HCEC 1CT (cell line): ENCODE results near the gene GJA9.
"Not testable (repeated sequence)": the region's sequence is repeated elsewhere in the genome, so short reads cannot be mapped to it uniquely, and the experiment has no call there.

Source experiments
- DNase-seq: peaks from one replicate; pipeline ENCODE4 v3.0.0-alpha.2; 2017

Gene GJA9

DNA sequence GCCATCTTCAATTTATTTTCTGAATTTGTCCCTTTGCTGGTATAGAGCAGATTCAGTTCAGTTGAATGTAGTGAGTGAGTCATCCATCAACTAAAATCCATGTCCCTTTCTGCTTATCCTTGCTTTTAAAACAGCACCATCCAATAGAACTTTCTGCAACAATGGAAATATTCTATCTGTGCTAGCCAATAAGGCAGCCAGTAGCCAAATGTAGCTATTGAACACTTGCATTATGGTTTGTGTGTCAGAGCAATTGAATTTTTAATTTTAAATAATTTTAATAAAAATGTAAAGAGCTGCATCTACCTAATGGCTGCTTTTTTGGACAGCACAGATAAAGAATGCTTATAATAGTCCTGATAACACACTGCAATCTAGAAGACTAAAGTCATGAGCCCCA is at the start of gene GJA9:
TSS of gene GJA9 (minus strand) at position 101 of the 400 bp plus-strand sequence. CDS start 5,489 bp downstream, outside the sequence.
- no peak for DNase-seq

DNA sequence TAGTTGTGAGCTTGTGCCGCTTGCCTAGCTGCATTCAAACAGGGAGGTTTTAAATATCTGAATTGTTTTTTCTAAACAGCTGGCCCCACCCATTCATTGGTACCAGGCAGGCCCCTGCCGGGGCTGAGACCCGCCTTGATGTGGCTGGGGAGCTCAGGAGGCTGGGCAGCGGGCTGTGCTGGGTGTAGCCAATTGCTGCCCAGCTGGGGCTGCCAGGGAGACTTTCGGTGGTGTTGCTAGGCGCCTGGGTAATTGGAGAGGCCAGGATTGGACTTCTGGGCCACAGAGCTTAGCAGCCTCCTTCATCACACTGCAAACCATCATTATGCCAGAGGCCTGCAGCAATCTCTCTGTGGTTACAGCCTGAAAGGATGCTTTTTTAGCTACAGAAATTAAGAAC is 48.1 kb upstream of the GJA9 start:
- DNase-seq, result no peak

DNA sequence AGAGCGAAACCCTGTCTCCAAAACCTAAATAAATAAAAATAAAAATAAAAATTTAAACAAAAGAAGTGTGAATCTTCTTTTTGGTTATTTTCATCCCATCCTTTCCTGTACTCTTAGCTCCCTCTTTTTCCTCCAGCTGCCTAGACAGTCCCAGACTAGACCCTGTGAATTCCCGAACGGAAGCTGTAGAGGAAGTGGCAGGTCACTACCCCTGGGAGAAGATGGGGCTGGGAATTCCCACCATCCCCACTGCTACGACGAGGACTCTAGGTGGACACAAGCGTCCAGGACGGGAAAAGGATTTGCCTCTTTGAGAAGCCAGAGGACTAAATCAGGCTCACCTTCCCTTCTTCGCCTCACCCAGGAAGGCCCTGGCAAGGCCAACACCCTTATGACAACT is 47.7 kb upstream of the GJA9 start:
- no peak for DNase-seq

DNA sequence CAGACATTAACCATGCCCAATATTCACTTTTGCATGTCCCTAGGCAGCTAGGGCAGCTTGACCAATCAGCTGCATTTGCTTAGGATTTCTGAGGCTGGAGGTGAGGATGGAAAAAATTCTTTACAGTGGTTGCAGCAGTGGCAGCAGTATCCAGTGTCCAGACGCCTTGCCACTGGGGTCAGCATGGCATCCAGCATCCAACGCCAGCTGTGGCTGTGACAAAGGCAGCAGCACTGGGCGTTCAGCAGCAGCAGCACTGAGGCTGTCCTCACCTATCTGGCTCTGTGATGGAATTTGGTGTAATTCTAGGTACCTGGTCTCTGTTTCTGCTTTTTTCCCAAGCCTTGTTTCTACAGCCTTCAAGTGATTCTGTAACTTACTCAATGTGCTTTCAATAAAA is 44.7 kb upstream of the GJA9 start:
- no peak for DNase-seq

DNA sequence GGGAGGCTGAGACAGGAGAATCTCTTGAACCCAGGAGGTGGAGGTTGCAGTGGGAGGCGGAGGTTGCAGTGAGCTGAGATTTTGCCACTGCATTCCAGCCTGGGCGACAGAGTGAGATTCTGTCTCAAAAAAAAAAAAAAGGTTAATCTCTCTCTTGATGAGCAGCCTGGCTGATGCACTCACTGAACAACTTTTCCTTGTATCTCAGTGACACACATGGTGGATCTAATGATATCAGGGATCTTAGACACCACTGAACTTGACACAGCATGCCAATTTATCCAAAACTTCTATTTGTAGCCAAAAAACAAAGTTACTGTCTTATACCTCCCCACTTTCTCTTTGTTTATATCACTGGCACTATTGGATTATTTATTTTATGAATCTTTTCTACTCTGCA is 44.0 kb upstream of the GJA9 start:
- DNase-seq, result no peak

DNA sequence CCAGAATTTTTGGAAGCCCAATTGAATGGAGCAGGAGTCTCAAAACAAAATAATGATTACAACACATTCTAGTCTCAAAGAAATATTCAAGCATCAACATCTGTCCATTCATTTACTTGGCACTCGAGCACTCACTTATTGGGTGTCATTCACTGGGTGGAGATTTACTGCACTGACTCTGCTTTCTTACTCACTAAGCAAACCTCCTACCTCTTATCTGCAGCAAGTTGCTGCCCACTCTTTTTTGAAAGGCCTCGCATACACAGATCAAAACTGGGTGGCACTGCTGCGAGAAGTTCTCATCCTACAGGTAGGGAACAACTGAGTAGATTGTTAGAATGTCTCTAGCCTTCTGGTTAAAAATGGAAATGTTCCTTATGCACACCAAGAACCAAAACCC is 42.2 kb upstream of the GJA9 start:
- no peak for DNase-seq

DNA sequence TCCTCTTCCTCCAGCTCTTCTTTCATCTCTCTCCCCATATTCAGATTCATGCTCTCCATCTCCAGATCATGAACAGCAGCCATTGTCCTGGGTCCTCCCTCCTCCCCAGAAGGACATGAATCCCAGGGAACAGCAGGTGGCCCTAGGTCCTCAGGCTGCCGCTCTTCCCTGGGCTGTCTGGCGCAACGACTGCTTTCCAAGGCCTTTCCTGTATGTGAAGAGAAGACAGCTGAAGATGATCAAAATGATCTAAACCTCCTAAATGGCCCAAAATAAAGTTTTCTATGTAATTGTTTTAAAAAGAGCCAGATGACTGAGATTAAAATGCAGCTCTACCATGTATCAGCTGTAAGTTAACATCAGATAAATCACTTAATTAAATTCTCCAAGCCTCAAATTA is 37.7 kb upstream of the GJA9 start:
- DNase-seq, result no peak

DNA sequence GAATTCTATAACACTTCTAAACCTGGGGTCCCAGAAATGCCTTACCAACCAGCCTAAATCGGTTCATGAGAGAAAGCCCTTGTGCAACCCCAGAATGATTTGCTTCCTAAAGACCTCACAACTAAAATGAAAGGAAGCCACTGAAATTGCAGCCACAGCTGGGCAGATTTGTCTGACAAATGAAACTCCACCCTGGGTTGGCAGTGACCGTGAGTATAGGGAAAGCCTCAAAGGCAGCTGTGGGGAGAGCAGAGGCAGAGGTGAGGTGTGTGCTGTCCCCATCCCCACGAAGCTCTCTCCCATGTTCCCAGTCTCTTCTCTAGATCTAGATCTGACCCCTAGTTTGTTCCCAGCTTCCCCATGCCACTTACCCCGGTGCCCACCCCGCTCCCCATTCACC is 37.2 kb upstream of the GJA9 start:
- DNase-seq, result no peak

DNA sequence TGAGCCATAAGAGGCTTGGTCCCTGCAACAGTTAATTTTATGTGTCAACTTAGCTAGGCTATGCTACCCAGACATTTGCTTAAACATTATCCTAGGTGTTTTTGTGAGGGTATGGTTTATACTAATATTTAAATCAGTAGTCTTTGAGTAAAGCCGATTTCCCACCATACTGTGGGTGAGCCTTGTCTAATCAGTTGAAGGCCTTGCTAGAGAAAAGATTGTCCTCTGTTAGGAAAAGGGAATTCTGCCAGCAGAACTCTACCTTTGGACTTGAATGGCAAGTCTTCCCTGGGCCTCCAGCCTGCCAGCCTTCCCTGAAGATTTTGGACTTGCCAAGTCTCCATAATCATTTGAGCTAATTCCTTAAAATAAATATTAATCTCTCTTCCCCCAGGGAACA is 36.4 kb upstream of the GJA9 start:
- DNase-seq, result no peak

DNA sequence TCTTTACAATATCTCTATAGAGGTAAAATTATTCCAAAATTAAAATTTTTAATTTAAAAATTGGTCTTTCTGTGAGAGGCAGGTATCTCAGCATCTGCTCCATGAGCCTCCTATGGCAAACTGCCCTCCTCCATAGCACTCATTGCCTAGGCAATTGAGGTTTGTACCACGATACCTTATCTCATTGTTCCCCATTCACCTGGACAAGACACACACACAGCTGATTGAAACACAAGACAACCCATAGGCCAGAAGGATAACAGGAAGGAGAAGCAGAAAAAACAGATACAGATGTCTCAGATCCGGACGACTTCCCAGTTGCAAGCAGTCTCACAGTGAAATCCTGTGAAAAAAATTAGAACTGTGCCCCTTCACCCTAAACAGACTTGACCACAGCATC is 36.0 kb upstream of the GJA9 start:
- DNase-seq, result no peak

DNA sequence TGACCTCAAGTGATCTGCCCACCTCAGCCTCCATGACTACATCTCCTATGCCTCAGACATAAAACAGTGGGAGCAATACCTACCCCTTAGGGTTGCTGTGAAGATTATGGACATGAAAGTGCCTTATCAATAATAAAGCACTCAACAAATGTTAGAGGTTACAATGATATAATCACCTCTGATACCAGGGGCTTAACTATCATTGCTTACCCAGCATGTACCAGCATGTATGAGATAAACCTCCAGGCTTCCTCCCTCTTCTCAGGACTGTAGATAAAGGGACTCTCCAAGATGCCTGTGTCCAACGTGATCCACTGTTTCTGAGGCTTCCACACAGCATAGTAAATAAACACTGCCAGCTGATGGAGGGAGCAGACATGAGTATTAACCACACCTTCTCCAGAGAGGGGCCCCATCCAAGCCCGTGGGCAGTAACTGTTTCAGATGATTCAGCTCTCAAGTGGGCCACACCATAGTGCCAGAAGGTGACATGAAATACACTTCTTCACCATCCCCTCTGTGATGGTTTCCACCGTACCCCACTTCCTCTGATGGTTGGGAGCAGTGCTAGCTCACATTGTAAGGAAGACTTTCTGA is 34.1 kb upstream of the GJA9 start:
- no peak for DNase-seq

DNA sequence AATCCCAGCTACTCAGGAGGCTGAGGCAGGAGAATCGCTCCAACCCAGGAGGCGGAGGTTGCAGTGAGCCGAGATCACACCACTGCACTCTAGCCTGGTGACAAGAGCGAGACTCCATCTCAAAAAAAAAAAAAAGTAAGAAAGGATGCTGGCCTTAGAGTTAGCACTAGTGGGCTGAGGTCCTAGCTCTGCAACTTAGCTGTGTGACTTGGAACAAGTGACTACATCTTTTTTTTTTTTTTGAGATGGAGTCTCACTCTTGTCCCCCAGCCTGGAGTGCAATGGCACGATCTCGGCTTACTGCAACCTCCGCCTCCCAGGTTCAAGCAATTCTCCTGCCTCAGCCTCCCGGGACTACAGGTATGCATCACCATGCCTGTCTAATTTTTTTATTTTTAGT is 33.5 kb upstream of the GJA9 start:
- DNase-seq, result not testable (repeated sequence)

DNA sequence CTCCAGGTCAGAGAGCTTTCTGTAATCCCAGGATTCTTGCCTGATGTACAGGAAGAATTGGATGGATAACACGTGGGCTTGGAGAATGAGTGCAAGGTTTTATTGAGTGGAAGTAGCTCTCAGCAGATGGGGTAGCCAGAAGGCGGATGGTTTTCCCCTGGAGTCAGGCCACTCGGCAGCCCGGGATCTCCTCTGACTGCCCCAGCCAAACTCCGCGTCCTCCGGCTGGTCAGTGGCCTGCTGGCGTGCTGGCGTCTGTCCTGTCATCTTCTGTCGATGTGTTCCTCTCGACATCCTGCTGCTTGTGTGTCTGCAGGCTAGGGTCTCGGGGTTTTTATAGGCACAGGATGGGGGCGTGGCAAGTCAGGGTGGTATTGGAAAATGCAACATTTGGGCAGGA is 27.4 kb upstream of the GJA9 start:
- DNase-seq, result no peak

DNA sequence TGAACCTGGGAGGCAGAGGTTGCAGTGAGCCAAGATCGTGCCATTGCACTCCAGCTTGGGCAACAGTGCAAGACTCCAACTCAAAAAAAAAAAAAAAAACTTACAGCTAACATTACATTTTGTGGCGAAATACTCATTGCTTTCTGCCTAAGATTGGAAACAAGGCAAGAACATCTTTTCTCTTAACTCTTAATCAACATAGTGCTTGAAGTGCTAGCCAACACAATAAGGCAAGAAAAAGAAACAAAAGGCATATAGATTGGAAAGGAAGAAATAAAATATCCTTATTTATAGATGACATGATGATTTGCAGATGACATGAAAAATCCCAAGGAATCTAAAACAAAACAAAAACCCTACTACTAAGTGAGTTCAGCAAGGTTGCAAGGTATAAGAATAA is 24.6 kb upstream of the GJA9 start:
- DNase-seq, result no peak

DNA sequence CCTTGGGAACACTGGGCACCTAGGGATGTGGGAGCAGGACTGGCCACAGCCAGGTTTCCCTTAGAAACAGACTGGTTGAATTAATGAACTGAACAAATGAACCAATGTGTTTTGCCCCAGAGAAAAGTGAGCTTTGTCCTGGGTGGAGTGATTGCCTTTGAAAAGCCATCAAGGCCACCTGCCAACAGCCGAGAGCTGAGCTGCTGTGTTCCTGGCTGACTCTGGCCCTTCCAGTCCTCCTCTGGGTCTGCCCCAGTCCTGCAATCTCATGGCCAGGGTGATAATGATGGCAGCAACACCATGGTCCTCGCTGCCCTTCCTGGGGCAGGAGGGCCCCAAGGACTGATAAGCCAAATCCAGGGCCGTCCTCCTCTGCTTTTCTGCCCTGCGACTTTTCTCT is 18.2 kb upstream of the GJA9 start:
- no peak for DNase-seq

DNA sequence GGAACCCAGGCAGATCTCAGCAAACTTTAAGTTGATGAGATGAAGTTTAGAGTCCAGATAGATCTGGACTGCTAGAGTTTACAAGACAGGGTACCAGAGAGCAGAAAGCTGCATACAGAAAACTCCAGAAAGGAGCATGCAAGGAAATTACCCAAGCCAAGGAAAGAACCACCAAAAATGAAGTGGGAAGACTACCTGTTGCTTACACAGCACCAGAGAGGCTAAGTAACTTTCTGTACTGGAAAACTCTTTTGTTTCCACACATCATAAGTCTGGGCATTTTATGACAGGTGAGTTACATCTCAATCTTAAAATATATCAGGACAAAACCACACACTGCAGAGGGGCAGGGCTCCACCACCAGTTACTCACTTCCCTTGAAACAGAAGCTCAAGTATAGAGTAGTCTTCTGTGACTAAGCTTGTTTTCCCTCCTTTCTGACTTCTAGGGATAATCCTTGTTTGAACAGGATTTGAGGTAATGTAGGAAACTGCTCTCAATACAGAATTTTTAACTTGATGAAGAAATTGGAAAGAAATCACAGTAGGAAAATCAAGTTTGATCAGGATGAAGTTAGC is 17.4 kb upstream of the GJA9 start:
- no peak for DNase-seq

DNA sequence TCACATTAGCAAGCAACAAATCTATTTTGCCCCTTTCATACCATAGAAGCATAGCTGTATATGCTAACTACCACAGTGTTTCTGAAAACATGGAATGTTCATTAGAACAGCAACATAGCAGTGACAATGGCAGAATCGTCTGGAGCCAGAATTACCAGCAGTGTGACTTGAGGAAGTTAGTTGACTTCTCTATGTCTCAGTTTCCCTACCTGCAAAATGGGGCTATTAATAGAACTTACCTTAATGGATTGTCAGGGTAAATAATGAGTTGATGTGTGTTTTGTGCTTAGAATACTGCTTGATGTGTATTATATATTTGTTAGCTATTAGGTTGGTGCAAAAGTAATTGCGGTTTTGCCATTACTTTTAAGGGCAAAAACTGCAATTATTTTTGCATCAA is 14.8 kb upstream of the GJA9 start:
- no peak for DNase-seq

DNA sequence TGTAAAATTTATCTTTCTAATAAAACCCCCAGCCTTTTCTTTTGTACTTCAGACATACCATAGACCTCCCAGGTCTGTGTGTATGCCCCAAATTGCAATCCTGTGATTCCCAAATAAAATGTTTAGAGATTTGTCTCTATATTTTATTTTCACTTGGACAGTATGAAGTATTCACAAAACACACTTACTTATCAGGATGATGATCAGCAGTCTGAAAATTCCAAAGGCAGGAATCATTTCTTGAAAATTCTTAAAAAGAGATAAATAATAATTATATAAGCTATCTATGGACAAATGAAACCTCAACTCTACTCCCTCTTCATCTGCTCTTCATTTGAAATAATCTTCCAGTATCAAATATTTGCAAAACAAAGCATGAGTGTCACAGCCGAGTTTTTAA is 11.6 kb upstream of the GJA9 start:
- DNase-seq, result no peak

DNA sequence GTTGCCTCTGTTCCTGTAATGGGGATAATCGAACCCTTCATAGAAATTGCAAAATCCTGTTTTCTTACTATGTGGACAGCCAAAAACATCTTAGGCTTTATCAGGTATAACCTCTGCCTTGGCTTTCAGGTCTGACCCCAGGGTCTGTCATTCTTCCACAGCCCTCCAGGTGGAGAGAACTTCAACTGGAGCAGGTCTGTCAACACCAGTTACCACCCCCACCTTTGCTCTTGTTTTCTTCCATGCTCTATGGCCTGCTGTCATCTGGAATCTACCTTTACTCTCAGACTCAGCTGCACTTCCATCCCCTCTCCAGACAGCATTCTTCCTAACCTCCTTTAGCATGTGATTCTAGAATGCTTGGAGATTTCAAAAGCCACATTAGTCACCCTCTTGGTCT is 10.4 kb upstream of the GJA9 start:
- no peak for DNase-seq

DNA sequence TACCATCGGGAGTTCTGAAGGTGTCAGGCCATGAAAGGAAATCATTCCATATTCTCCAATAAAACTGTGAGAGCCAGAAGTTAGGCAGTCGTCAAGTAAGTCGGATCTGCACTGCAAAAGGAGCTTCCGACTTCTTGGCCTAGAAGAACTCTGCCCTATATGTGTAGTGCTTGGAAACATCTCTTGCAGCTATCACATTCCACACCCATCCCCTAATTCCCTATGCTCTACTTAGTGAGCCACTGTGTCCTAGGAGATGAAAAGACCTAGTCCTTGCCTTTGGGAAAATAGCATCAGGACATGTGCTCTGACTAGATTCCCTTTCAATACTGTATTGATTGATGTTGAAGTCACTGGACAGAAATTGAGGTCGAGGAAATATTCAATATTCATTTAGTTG is 8.2 kb upstream of the GJA9 start:
- no peak for DNase-seq

DNA sequence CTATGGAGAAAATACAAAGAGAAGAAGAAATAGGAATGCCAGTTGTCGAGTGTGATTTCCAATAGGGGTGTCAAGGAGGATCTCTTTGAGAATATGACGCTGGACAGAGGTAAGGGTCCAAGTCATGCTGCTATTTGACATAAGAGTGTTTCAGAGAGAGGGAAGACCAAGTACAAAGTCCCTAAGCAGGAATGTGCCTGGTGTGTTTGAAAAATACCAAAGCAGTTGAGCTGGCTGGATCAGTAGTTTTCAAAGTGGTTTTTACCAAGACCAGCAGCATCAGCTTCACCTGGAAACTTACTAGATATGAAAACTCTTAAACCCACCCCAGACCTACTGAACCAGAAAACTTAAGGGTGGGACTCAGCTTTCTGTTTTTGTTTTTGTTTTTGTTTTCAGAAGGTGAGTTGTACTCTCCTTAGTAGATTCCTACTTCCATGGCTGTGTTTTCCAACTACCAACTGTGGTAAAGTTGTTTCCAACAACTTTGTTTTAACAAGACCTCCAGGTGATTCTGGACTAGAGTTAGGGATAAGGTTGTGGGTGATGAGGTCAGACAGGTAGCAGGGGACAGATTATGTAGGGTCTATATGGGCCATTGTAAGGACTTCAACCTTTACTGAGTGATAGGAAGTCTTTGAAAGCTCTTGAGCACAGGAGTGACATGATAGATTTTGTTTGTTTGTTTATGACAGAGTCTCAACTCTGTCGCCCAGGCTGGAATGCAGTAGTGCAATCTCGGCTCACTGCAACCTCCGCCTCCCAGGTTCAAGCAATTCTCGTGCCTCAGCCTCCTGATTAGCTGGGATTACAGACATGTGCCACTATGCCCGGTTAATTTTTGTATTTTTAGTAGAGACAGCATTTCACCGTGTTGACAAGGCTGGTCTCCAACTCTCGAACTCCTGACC is 7.3 kb upstream of the GJA9 start:
- no peak for DNase-seq

DNA sequence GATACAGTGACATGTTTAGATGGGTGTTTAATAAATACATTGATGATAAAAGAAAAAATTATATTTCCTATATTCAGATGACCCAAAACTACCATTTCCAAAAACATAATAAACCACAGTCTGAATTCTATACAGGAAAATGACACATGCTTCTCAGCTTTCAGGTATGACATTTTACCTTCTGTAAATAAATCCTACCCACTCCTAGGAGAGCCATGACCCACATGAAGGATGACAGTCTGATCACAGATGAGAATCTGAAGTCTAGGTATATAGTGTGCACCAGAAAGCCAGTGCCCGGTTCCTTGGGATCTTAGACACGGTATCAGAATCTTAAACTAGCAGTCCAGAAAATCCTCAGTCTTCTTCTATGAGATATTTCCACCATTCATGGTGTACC is 3.7 kb upstream of the GJA9 start:
- no peak for DNase-seq

DNA sequence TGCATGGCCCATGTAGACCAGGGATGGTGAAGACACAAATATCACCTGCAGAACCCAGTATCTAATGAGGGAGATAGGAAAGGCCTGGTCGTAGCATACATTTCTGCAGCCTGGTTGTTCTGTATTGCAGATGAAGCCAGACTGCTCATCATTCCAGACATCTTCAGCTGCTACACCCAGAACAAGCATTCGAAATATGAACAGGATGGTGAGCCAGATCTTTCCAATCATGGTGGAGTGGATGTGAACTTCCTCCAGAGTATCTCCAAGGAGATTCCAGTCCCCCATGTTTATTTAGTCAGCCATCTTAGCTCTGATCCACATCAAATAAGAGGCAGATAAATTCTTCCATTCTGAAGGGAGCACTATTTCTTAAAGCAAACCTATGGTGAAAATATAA is 5.6 kb downstream of the GJA9 start:
- DNase-seq, result no peak
